K562 (cell line): Measurements from ENCODE around the gene SERINC3. TPM values are rescaled to one million over a fixed set of nuclear protein-coding genes. Genes with fewer than 3 reads are reported as not detected.

ENCODE experiments used
- ATAC-seq: fragments of 200-7000 bp; cut with Tn5 transposase; 3 replicates; pipeline ENCODE4 v1.9.1; 2020; ENCODE audit warnings: moderate library complexity
- BruUV-seq: library from RNA; stranded (reverse); fragments of 400-500 nt; replicated peaks from 2 replicates; lab custom pipeline; 2021; lab: Mats Ljungman, UMichigan
- CTCF ChIA-PET: fragments of 300-600 bp; formaldehyde crosslinking; extraction: SDS; loops from one replicate; lab custom pipeline; 2021; ENCODE audit warnings: low intra/inter-chr PET ratio; lab: Yijun Ruan, JAX
- POLR2A ChIA-PET: fragments of 300-600, 350-650 bp; sonication (Branson Sonifier 250); formaldehyde crosslinking; extraction: SDS; loops from one replicate; lab custom pipeline; 2021; ENCODE audit warnings: antibody characterized with exemption, inconsistent platforms; lab: Yijun Ruan, JAX
- DNase-seq, 4 experiments: peaks; one replicate each; pipeline versions ENCODE4 v3.0.0 to v3.0.0-alpha.2; 2011 to 2018; ENCODE audit warnings: low spot score in 3 of 4, mixed read lengths in 3 of 4; ENCODE audit errors: extremely low read depth in 1 of 4
- FAIRE-seq: peaks from 2 replicates; lab custom pipeline; 2011; peaks lifted over from hg19 to GRCh38; lab: Jason Lieb, UNC
- H2AFZ ChIP-seq: 2 replicates; pipeline ENCODE4 v1.6.0; 2011; ENCODE audit warnings: low read depth, low read length, control low read depth, inconsistent platforms
- H3K27ac ChIP-seq: fragments of 200-600 bp; 3 replicates; pipeline ENCODE4 v1.8.0; 2011; ENCODE audit warnings: low read depth, mild to moderate bottlenecking, control low read depth, inconsistent platforms, low read length, moderate library complexity, mixed read lengths; ENCODE audit errors: extremely low read depth
- H3K27me3 ChIP-seq, 2 experiments: fragments of 300-600 bp in 1 of 2; 2 replicates in 1 of 2; 3 replicates in 1 of 2; pipeline versions ENCODE4 v1.6.0 to v1.8.0; 2011; ENCODE audit warnings: inconsistent platforms in 2 of 2, low read length in 2 of 2, mild to moderate bottlenecking in 1 of 2, mixed read lengths in 1 of 2, moderate library complexity in 1 of 2; ENCODE audit not compliant: control insufficient read depth in 2 of 2, insufficient read depth in 2 of 2
- H3K36me3 ChIP-seq: fragments of 300-600 bp; 3 replicates; pipeline ENCODE4 v1.8.0; 2011; ENCODE audit warnings: mild to moderate bottlenecking, low read length, inconsistent platforms; ENCODE audit not compliant: control insufficient read depth, insufficient read depth
- H3K4me1 ChIP-seq, 2 experiments: fragments of 200-600 bp in 1 of 2; replicated peaks in 1 of 2; 2 replicates in 1 of 2; 3 replicates in 1 of 2; pipeline versions ENCODE4 v1.5.1 to v1.8.0; 2011; ENCODE audit warnings: inconsistent platforms in 2 of 2, low read length in 2 of 2, mild to moderate bottlenecking in 1 of 2, mixed read lengths in 1 of 2, moderate library complexity in 1 of 2; ENCODE audit not compliant: control insufficient read depth in 2 of 2, insufficient read depth in 2 of 2
- H3K4me2 ChIP-seq: 2 replicates; pipeline ENCODE4 v1.6.1; 2011; ENCODE audit warnings: low read length, control low read depth, inconsistent platforms, mixed read lengths; ENCODE audit not compliant: insufficient read depth
- H3K4me3 ChIP-seq: fragments of 200-600 bp; sonication (generic), shearing (Covaris generic); 2 replicates; pipeline ENCODE4 v1.5.1; 2016; ENCODE audit warnings: control low read depth, inconsistent platforms
- H3K79me2 ChIP-seq: fragments of 200-600 bp; 3 replicates; pipeline ENCODE4 v1.8.0; 2011; ENCODE audit warnings: low read length, inconsistent platforms; ENCODE audit not compliant: control insufficient read depth, insufficient read depth
- H3K9ac ChIP-seq, 2 experiments: 2 replicates each; pipeline versions ENCODE4 v1.6.0 to v1.6.1; 2011; ENCODE audit warnings: low read depth in 2 of 2, low read length in 2 of 2, control low read depth in 1 of 2, inconsistent platforms in 1 of 2, mild to moderate bottlenecking in 1 of 2, mixed read lengths in 1 of 2; ENCODE audit not compliant: insufficient read depth in 1 of 2
- H3K9me1 ChIP-seq: one replicate; pipeline ENCODE4 v1.6.0; 2011; ENCODE audit warnings: inconsistent platforms, mild to moderate bottlenecking, low read length, moderate library complexity; ENCODE audit not compliant: control insufficient read depth, insufficient read depth
- H3K9me3 ChIP-seq: replicated peaks from 2 replicates; pipeline ENCODE4 v1.5.1; 2011; ENCODE audit warnings: low read depth, low read length, inconsistent platforms; ENCODE audit not compliant: control insufficient read depth, insufficient read depth
- H4K20me1 ChIP-seq: replicated peaks from 2 replicates; pipeline ENCODE4 v1.6.1; 2011; ENCODE audit warnings: low read length, inconsistent platforms, mixed read lengths; ENCODE audit not compliant: control insufficient read depth, insufficient read depth
- BRCA1 ChIP-seq, 2 experiments: fragments of 450-650 bp in 1 of 2; sonication (generic) in 1 of 2; formaldehyde crosslinking in 1 of 2; IDR thresholded peaks; 2 replicates each; pipeline versions ENCODE4 v1.5.0 to v1.6.1; 2017 to 2020; ENCODE audit warnings: mild to moderate bottlenecking in 1 of 2, missing genetic modification reagents in 1 of 2
- CEBPB ChIP-seq: fragments of 450-650 bp; IDR thresholded peaks from 2 replicates; pipeline ENCODE4 v1.6.1; 2016; ENCODE audit warnings: missing genetic modification characterization, missing compliant biosample characterization
- CHD1 ChIP-seq: fragments of 200-600 bp; sonication (generic); IDR thresholded peaks from one replicate; pipeline ENCODE4 v1.6.1; 2012; ENCODE audit warnings: mild to moderate bottlenecking, moderate library complexity, low read length, inconsistent platforms
- CXXC5 ChIP-seq: fragments of 250-450 bp; sonication (Bioruptor Pico); IDR thresholded peaks from 2 replicates; pipeline ENCODE4 v1.8.0; 2022; ENCODE audit warnings: inconsistent platforms, mild to moderate bottlenecking, moderate library complexity
- DLX4 ChIP-seq: fragments of 250-450 bp; sonication (Bioruptor Pico); IDR thresholded peaks from 2 replicates; pipeline ENCODE4 v1.6.1; 2021; ENCODE audit warnings: mild to moderate bottlenecking
- ELF4 ChIP-seq: fragments of 450-650 bp; formaldehyde crosslinking; IDR thresholded peaks from 2 replicates; pipeline ENCODE4 v1.4.0; 2022; ENCODE audit warnings: missing genetic modification characterization
- FOSL1 ChIP-seq: fragments of 200-800 bp; sonication (Bioruptor generic); conservative IDR thresholded peaks from 2 replicates; pipeline ENCODE4 v1.6.1; 2016; ENCODE audit warnings: missing genetic modification characterization, missing compliant biosample characterization
- KDM2B ChIP-seq: fragments of 250-450 bp; sonication (Bioruptor Pico); IDR thresholded peaks from 2 replicates; pipeline ENCODE4 v1.8.0; 2021; ENCODE audit warnings: mild to moderate bottlenecking, moderate library complexity
- PRDM10 ChIP-seq: fragments of 450-650 bp; IDR thresholded peaks from 2 replicates; pipeline ENCODE4 v1.6.1; 2018; ENCODE audit not compliant: partially characterized antibody
- RUNX1 ChIP-seq: sonication (generic); IDR thresholded peaks from 2 replicates; pipeline ENCODE4 v1.6.1; 2016; ENCODE audit warnings: antibody characterized with exemption, low read depth
- SOX6 ChIP-seq: fragments of 450-650 bp; IDR thresholded peaks from 2 replicates; pipeline ENCODE4 v1.6.1; 2014; ENCODE audit warnings: mild to moderate bottlenecking
- STAG1 ChIP-seq: sonication (generic); formaldehyde crosslinking; IDR thresholded peaks from 2 replicates; pipeline ENCODE4 v1.5.0; 2020; ENCODE audit warnings: missing genetic modification reagents, borderline replicate concordance
- TCF7L2 ChIP-seq: fragments of 150-350 bp; IDR thresholded peaks from 2 replicates; pipeline ENCODE4 v1.6.1; 2016; ENCODE audit warnings: low read depth, mild to moderate bottlenecking, low read length, moderate library complexity
- ZNF253 ChIP-seq: fragments of 250-450 bp; sonication (Bioruptor Pico); conservative IDR thresholded peaks from 2 replicates; pipeline ENCODE4 v1.6.1; 2021; ENCODE audit warnings: mild to moderate bottlenecking
- ZNF583 ChIP-seq: fragments of 250-450 bp; sonication (Bioruptor Pico); IDR thresholded peaks from 2 replicates; pipeline ENCODE4 v1.4.0; 2020
- WGBS: fragments of 100-300 bp; shearing (Covaris generic); methylation state at CpG from one replicate; pipeline ENCODE4 v1.1.6; 2016; ENCODE audit warnings: low coverage, mixed read lengths; ENCODE audit not compliant: insufficient coverage; ENCODE audit errors: missing lambda C conversion rate; 5-methylcytosine and 5-hydroxymethylcytosine counted together
- in situ Hi-C: fragments of 300-500 bp; cut with MboI; formaldehyde crosslinking; loops from 4 replicates; pipeline ENCODE4 v1.15.0; 2018; ENCODE audit warnings: inconsistent platforms, mixed read lengths
- intact Hi-C: fragments of 100-400 bp; cut with micrococcal nuclease; formaldehyde crosslinking; loops from 2 replicates; pipeline ENCODE4 v1.14.2; 2022
- polyA plus RNA-seq, 8 experiments: library from polyadenylated mRNA; depleted of rRNA in 4 of 8; stranded (reverse) in 5 of 8; unstranded in 3 of 8; fragments of >200 nt; fragmentation: Nextera tagmentation in 2 of 8; fragmentation: Illumina TruSeq in 1 of 8; extraction: Ambion mirVana in 2 of 8; extraction: Trizol in 1 of 8; gene quantifications; 2 replicates each; pipeline versions ENCODE4 v1.2.1 to v1.2.3, GENCODE V29; 2011 to 2014; ENCODE audit warnings: inconsistent platforms in 1 of 8, missing spikeins in 1 of 8
- total RNA-seq, 7 experiments: library from RNA; depleted of rRNA in 6 of 7; stranded (reverse); fragments of >200 nt in 6 of 7; fragmentation: Illumina TruSeq in 2 of 7; extraction: Trizol in 2 of 7; gene quantifications; 2 replicates each; pipeline versions ENCODE4 v1.2.1 to v1.2.3, GENCODE V29; 2011 to 2021; ENCODE audit warnings: low replicate concordance in 1 of 7
- TF ChIP-seq, protein P1 (sequence below): sonication (generic); formaldehyde crosslinking; IDR thresholded peaks from 2 replicates; pipeline ENCODE4 v1.8.0; 2022; ENCODE audit warnings: mild to moderate bottlenecking, missing genetic modification reagents
- TF ChIP-seq, protein P2 (sequence below): sonication (generic); formaldehyde crosslinking; IDR thresholded peaks from 2 replicates; pipeline ENCODE4 v1.8.0; 2023; ENCODE audit warnings: mild to moderate bottlenecking, missing genetic modification reagents

SERINC3 gene
- total and polyA plus RNA-seq, 9 of the 15 experiments (the other 6 are each of a cell fraction or from before 2014, with no cell fraction given): 24.7 to 107 (median 48.8) TPM

- Histone ChIP-seq H3K4me3 (no peak overlapping the region), H3K9me1 (peaks cover 4% of the 10 kb centered on the region), H3K9ac (no peak overlapping the region), H3K4me2 (no peak overlapping the region), H4K20me1 (peaks cover 12% of the 10 kb centered on the region; the same call in 1 of the 2 replicates), H3K27me3 (no peaks in the 10 kb centered on the region), H3K27ac (no peak overlapping the region), H3K36me3 (peaks cover 11% of the 10 kb centered on the region; the same call in 2 of the 3 replicates), H3K9me3 (no peaks in the 10 kb centered on the region), H3K4me1 (peaks cover 11 to 24% of the 10 kb centered on the region in 2 experiments), H2AFZ (no peak overlapping the region), H3K79me2 (peaks cover 76% of the 10 kb centered on the region)
- DNase-seq: no peak
- FAIRE-seq: no peak
- ChIA-PET CTCF (no interaction called here), POLR2A (interaction anchor here (0.7 to 2.0 kb wide), 4 partner anchors 10 to 50 kb away, joined by 3 to 8 read pairs (median 6); no protein-coding TSS in a partner anchor)
- no TSS peak for BruUV-seq
- no peak for ATAC-seq
- in situ Hi-C loops (no loop called here), intact Hi-C loops (no loop called here)
- 11% methylated on average over 3 of the region's 3 CpGs for WGBS
- TF ChIP-seq KDM2B (CRISPR knock-in tag): no peak
- TF ChIP-seq TCF7L2: no peak
- TF ChIP-seq FOSL1 (tag): no peak
- no peak for TF ChIP-seq PRDM10
- TF ChIP-seq SOX6: no peak
- no peak for TF ChIP-seq ZNF253 (CRISPR knock-in tag)
- no peak for TF ChIP-seq CXXC5 (CRISPR knock-in tag)
- no peak for TF ChIP-seq CHD1
- TF ChIP-seq, protein P1, sequence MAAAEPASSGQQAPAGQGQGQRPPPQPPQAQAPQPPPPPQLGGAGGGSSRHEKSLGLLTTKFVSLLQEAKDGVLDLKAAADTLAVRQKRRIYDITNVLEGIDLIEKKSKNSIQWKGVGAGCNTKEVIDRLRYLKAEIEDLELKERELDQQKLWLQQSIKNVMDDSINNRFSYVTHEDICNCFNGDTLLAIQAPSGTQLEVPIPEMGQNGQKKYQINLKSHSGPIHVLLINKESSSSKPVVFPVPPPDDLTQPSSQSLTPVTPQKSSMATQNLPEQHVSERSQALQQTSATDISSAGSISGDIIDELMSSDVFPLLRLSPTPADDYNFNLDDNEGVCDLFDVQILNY: no peak
- TF ChIP-seq BRCA1 (IDR thresholded peaks at IDR 0.05): no peak
- no peak for TF ChIP-seq BRCA1 (CRISPR knock-in tag; IDR thresholded peaks at IDR 0.05)
- no peak for TF ChIP-seq RUNX1
- TF ChIP-seq, protein P2, sequence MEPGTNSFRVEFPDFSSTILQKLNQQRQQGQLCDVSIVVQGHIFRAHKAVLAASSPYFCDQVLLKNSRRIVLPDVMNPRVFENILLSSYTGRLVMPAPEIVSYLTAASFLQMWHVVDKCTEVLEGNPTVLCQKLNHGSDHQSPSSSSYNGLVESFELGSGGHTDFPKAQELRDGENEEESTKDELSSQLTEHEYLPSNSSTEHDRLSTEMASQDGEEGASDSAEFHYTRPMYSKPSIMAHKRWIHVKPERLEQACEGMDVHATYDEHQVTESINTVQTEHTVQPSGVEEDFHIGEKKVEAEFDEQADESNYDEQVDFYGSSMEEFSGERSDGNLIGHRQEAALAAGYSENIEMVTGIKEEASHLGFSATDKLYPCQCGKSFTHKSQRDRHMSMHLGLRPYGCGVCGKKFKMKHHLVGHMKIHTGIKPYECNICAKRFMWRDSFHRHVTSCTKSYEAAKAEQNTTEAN (CRISPR knock-in tag): no peak
- no peak for TF ChIP-seq DLX4
- no peak for TF ChIP-seq ZNF583 (CRISPR knock-in tag)
- no peak for TF ChIP-seq ELF4 (CRISPR knock-in tag)
- TF ChIP-seq CEBPB (tag): no peak
- TF ChIP-seq STAG1 (CRISPR knock-in tag): no peak
Measured at GRCh38 chr20:44517454-44517853, 4.4 kb downstream of the SERINC3 start.
